Ishikawa (cell line): Measurements from ENCODE around the gene RRH.

Experiments
- MAX ChIP-seq: IDR thresholded peaks from 2 replicates; pipeline ENCODE4 v1.6.1; 2012
- NFIC ChIP-seq: IDR thresholded peaks from 2 replicates; pipeline ENCODE4 v1.6.1; 2012
- RAD21 ChIP-seq: IDR thresholded peaks from 2 replicates; pipeline ENCODE4 v1.6.1; 2012; ENCODE audit warnings: low read depth

GRCh38 chr4:109826719-109827118, 1.1 kb upstream of the RRH start:
- TF ChIP-seq NFIC (no peak), RAD21 (peak; percentile 26), MAX (no peak)
